Measurements from ENCODE around the gene B3GALNT1. TPM values are rescaled to one million over a fixed set of nuclear protein-coding genes. Genes with fewer than 3 reads are reported as not detected.

The B3GALNT1 gene, protein sequence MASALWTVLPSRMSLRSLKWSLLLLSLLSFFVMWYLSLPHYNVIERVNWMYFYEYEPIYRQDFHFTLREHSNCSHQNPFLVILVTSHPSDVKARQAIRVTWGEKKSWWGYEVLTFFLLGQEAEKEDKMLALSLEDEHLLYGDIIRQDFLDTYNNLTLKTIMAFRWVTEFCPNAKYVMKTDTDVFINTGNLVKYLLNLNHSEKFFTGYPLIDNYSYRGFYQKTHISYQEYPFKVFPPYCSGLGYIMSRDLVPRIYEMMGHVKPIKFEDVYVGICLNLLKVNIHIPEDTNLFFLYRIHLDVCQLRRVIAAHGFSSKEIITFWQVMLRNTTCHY
- polyA plus RNA-seq (2011; rRNA removed) = 17.9 and 18.9 TPM in 2 replicates
- 12.7 and 18.8 TPM in 2 replicates for polyA minus RNA-seq (2011; rRNA and poly(A)+ RNA removed)

DNA sequence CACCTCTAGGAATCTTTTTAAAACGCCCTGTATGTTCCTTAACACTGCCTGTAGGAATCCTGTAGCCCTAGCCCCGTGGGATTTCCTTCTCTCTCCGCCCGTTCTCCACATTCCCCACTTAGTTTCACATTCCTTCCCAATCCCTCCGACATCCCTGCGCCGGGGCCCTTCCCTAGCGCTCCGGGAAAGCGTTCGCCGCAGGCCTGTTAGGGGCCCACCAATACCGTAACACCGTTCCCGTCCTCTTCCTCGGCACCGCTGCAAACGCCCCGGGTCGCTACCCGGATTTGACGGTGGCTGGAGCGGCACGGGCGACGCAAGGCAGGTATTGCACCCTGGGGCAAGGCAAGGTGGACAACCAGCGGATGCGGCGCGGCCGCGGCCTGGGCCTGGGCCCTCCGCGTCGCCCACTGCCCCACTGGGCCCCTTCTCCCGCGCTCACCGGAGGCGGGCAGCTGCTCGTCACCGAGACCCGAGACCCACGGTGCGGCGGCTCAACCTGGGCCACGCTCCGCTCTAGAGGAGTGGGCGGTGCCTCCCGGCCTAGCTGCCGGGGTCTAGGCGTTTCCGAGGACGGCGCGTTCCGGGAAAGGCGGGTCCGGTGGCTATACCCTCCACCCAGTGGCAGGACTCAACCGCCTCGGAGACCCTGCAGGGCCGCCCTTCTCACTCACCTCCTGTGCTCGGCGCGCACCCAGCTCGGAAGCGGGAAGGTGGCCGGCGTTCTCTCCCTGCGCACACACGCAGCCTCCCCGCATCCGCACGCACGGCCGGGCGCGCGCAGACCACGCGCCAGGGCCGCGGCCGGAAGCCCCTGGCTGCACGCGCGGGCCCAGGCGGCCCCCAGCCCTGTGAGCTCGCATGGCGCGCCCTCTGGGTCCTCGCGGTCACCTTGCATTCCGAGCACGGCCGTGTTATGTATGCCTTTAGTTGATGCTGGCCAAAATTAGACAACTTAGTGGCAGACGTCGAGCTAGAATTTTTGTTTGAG is at the start of gene B3GALNT1:
B3GALNT1 (minus strand) TSS at position 789 of the 991 bp plus-strand sequence. CDS start 18,595 bp downstream, outside the sequence.
- DNase-seq (ENCODE audit: low read depth) = peak; percentile 4
- Histone ChIP-seq H3K27me3 (ENCODE audit: control insufficient read depth, insufficient read depth, low read length) (no peaks in the 10 kb centered on the region), H3K4me3 (ENCODE audit: low read depth, low read length) (peak within 1 kb of the TSS; percentile 80), H3K36me3 (ENCODE audit: control insufficient read depth, insufficient read depth, low read length) (no peaks in the 10 kb centered on the region)
- CTCF ChIA-PET = no interaction called here
- POLR2A ChIA-PET = no interaction called here
- TF ChIP-seq, protein P1, sequence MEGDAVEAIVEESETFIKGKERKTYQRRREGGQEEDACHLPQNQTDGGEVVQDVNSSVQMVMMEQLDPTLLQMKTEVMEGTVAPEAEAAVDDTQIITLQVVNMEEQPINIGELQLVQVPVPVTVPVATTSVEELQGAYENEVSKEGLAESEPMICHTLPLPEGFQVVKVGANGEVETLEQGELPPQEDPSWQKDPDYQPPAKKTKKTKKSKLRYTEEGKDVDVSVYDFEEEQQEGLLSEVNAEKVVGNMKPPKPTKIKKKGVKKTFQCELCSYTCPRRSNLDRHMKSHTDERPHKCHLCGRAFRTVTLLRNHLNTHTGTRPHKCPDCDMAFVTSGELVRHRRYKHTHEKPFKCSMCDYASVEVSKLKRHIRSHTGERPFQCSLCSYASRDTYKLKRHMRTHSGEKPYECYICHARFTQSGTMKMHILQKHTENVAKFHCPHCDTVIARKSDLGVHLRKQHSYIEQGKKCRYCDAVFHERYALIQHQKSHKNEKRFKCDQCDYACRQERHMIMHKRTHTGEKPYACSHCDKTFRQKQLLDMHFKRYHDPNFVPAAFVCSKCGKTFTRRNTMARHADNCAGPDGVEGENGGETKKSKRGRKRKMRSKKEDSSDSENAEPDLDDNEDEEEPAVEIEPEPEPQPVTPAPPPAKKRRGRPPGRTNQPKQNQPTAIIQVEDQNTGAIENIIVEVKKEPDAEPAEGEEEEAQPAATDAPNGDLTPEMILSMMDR (IDR thresholded peaks at IDR 0.05; ENCODE audit: insufficient read depth, low read depth, low read length) = no peak

DNA sequence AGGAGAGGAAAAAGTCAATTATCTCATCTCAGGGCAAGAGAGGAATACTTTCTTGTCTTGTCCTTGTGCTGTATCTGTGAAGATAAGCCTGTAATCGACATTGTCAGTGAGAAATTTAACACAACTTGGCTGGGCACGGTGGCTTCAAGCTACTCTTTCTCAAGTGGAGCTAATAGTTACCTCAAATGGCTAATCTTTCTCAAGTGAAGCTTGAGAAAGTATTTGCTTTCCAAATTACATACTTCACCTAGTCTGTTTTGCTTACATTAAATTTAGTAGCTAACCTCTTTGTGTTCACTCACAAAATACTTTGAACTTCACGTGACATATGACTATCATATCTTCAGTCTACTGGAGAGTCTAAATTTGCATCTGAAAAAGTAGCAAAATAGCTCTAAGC is 48.3 kb upstream of the B3GALNT1 start:
- H3K27me3 ChIP-seq (ENCODE audit: control insufficient read depth, insufficient read depth, low read length) = no peaks in the 10 kb centered on the region
- no peaks in the 10 kb centered on the region for H3K36me3 ChIP-seq (ENCODE audit: control insufficient read depth, insufficient read depth, low read length)
- TF ChIP-seq, protein P1 (IDR thresholded peaks at IDR 0.05; ENCODE audit: insufficient read depth, low read depth, low read length) = no peak
- H3K4me3 ChIP-seq (ENCODE audit: low read depth, low read length) = no peak overlapping the region
- POLR2A ChIA-PET = no interaction called here
- CTCF ChIA-PET = no interaction called here
- no peak for DNase-seq (ENCODE audit: low read depth)

DNA sequence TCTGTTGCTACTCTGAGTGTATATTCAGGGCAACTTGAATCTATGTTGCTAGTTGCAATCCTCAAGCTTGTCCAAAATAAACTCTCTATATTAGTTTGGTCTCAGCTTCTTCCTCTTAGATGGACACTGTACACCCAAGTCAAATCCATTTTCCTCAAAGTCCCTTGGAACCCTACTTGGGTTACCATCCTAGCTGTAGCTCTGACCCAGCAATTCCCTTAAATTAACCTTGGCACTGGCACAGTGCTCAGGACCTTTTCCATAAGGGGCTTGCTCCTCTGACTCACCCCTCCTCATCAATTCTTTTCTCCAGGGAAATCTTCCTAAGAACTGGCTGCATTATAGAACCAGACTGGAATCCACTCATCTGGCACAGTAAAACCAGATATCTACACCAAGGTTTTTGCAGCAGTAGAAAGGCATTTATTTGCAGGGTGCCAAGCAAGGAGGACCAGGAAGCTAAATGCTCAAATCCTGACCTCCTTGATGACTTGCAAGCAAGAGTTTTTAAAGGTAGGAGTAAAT is 44.9 kb upstream of the B3GALNT1 start:
- H3K4me3 ChIP-seq (ENCODE audit: low read depth, low read length) = no peak overlapping the region
- ChIA-PET POLR2A (no interaction called here), CTCF (interaction anchor here (1.5 kb wide), 1 partner anchor 14 kb away, joined by 4 read pairs; no protein-coding TSS in a partner anchor)
- no peak for DNase-seq (ENCODE audit: low read depth)
- H3K27me3 ChIP-seq (ENCODE audit: control insufficient read depth, insufficient read depth, low read length) = no peaks in the 10 kb centered on the region
- no peaks in the 10 kb centered on the region for H3K36me3 ChIP-seq (ENCODE audit: control insufficient read depth, insufficient read depth, low read length)
- TF ChIP-seq, protein P1 (IDR thresholded peaks at IDR 0.05; ENCODE audit: insufficient read depth, low read depth, low read length) = no peak

DNA sequence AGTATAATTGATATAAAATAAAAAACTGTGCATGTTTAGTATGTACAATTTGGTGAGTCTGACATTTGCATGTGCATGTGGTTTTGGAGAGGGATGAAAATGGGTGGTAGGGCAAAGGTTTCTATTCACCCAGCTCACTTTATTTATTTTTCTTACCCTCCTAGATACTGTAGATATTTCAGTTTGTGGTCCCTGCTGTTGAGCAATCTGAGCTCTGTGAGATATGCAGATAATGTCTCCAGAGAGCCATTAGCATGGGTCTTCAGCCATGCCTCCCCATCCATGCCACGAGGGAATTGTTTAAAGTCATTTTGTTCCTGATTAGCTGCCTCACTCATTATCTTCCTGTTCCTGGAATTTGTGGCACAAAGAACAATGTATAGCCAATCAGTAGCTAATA is 44.4 kb upstream of the B3GALNT1 start:
- CTCF ChIA-PET = interaction anchor here (1.5 kb wide), 1 partner anchor 15 kb away, joined by 4 read pairs; no protein-coding TSS in a partner anchor
- TF ChIP-seq, protein P1 (IDR thresholded peaks at IDR 0.05; ENCODE audit: insufficient read depth, low read depth, low read length) = no peak
- no peak for DNase-seq (ENCODE audit: low read depth)
- no peaks in the 10 kb centered on the region for H3K27me3 ChIP-seq (ENCODE audit: control insufficient read depth, insufficient read depth, low read length)
- POLR2A ChIA-PET = no interaction called here
- no peak overlapping the region for H3K4me3 ChIP-seq (ENCODE audit: low read depth, low read length)
- H3K36me3 ChIP-seq (ENCODE audit: control insufficient read depth, insufficient read depth, low read length) = no peaks in the 10 kb centered on the region

Measured in BJ (cell line).